ENCODE measurements around the gene RNF19B. TPM values are rescaled to one million over a fixed set of nuclear protein-coding genes. Genes with fewer than 3 reads are reported as not detected.
A peak's percentile ranks its signal among the peaks of the same experiment; 100 is the strongest.

Gene RNF19B
- total RNA-seq, 2 donors from 2014 or later = 92.0 to 246 TPM

GRCh38 chr1:32903991-32904785 lies 60.4 kb downstream of the RNF19B start:
- H3K4me1 Mint-ChIP-seq (ENCODE audit: low read depth in 2 of 2) = peaks cover 0 to 5% of the 10 kb centered on the region in 2 donors
- H3K4me3 Mint-ChIP-seq = no peak overlapping the region
- DNase-seq (ENCODE audit: low spot score) (no peak), ATAC-seq (no peak)
- H3K27me3 Mint-ChIP-seq = peaks cover 13 to 19% of the 10 kb centered on the region in 2 donors
- no peak overlapping the region for H3K27ac Mint-ChIP-seq
- H3K9me3 Mint-ChIP-seq = no peaks in the 10 kb centered on the region
- no peaks in the 10 kb centered on the region for H3K36me3 Mint-ChIP-seq

GRCh38 chr1:32902535-32902920 lies 62.1 kb downstream of the RNF19B start:
- H3K9me3 Mint-ChIP-seq = no peaks in the 10 kb centered on the region
- H3K27ac Mint-ChIP-seq = no peak overlapping the region
- H3K4me3 Mint-ChIP-seq = peak overlapping the region; percentile 72
- DNase-seq (ENCODE audit: low spot score) (no peak), ATAC-seq (no peak)
- H3K4me1 Mint-ChIP-seq (ENCODE audit: low read depth in 2 of 2) = peaks cover 0 to 5% of the 10 kb centered on the region in 2 donors
- no peaks in the 10 kb centered on the region for H3K36me3 Mint-ChIP-seq
- peaks cover 13 to 24% of the 10 kb centered on the region in 2 donors for H3K27me3 Mint-ChIP-seq

- Mint-ChIP-seq H3K36me3 (no peaks in the 10 kb centered on the region), H3K4me3 (peak overlapping the region; percentile 72), H3K4me1 (ENCODE audit: low read depth in 2 of 2) (peaks cover 0 to 5% of the 10 kb centered on the region in 2 donors), H3K9me3 (no peaks in the 10 kb centered on the region), H3K27ac (no peak overlapping the region), H3K27me3 (peaks cover 13 to 25% of the 10 kb centered on the region in 2 donors)
- DNase-seq (ENCODE audit: low spot score) (no peak), ATAC-seq (no peak)
Measured at GRCh38 chr1:32901823-32902534, 62.6 kb downstream of the RNF19B start.

GRCh38 chr1:32900956-32901822 lies 63.4 kb downstream of the RNF19B start, which contains the start of gene TMEM54:
Gene TMEM54 (minus strand): TSS chr1:32901389. CDS start chr1:32901238, 151 bp downstream.
- H3K4me1 Mint-ChIP-seq (ENCODE audit: low read depth in 2 of 2) = peaks cover 0 to 5% of the 10 kb centered on the region in 2 donors
- peaks cover 15 to 29% of the 10 kb centered on the region in 2 donors for H3K27me3 Mint-ChIP-seq
- peak within 1 kb of the TSS; percentile 72 for H3K4me3 Mint-ChIP-seq
- no peak for DNase-seq (ENCODE audit: low spot score)
- H3K27ac Mint-ChIP-seq = no peak within 1 kb of the TSS
- H3K9me3 Mint-ChIP-seq = no peaks in the 10 kb centered on the region
- no peaks in the 10 kb centered on the region for H3K36me3 Mint-ChIP-seq
- peak; percentile 74 to 78 for ATAC-seq

- H3K27ac Mint-ChIP-seq = no peak overlapping the region
- no peaks in the 10 kb centered on the region for H3K9me3 Mint-ChIP-seq
- H3K4me3 Mint-ChIP-seq = peak overlapping the region; percentile 41
- H3K4me1 Mint-ChIP-seq (ENCODE audit: low read depth in 2 of 2) = peaks cover 0 to 5% of the 10 kb centered on the region in 2 donors
- no peaks in the 10 kb centered on the region for H3K36me3 Mint-ChIP-seq
- ATAC-seq = no peak
- DNase-seq (ENCODE audit: low spot score) = no peak
- peaks cover 20 to 29% of the 10 kb centered on the region in 2 donors for H3K27me3 Mint-ChIP-seq
Measured at GRCh38 chr1:32900371-32900955, 64.1 kb downstream of the RNF19B start.

GRCh38 chr1:32899586-32900296 lies 64.9 kb downstream of the RNF19B start:
- H3K4me1 Mint-ChIP-seq (ENCODE audit: low read depth in 2 of 2) = peaks cover 0 to 5% of the 10 kb centered on the region in 2 donors
- no peaks in the 10 kb centered on the region for H3K9me3 Mint-ChIP-seq
- no peak overlapping the region for H3K4me3 Mint-ChIP-seq
- ATAC-seq = no peak
- no peak for DNase-seq (ENCODE audit: low spot score)
- no peaks in the 10 kb centered on the region for H3K36me3 Mint-ChIP-seq
- H3K27me3 Mint-ChIP-seq = peaks cover 20 to 26% of the 10 kb centered on the region in 2 donors
- no peak overlapping the region for H3K27ac Mint-ChIP-seq

GRCh38 chr1:32898958-32899357 lies 65.7 kb downstream of the RNF19B start:
- ATAC-seq = no peak
- Mint-ChIP-seq H3K9me3 (no peaks in the 10 kb centered on the region), H3K27ac (no peak overlapping the region), H3K4me3 (no peak overlapping the region), H3K27me3 (peaks cover 20 to 26% of the 10 kb centered on the region in 2 donors), H3K4me1 (ENCODE audit: low read depth in 2 of 2) (peaks cover 0 to 5% of the 10 kb centered on the region in 2 donors), H3K36me3 (no peaks in the 10 kb centered on the region)
- no peak for DNase-seq (ENCODE audit: low spot score)

GRCh38 chr1:32898056-32898455 lies 66.6 kb downstream of the RNF19B start:
- Mint-ChIP-seq H3K4me3 (no peak overlapping the region), H3K36me3 (no peaks in the 10 kb centered on the region), H3K9me3 (no peaks in the 10 kb centered on the region), H3K4me1 (ENCODE audit: low read depth in 2 of 2) (peaks cover 0 to 5% of the 10 kb centered on the region in 2 donors), H3K27me3 (peaks cover 20 to 24% of the 10 kb centered on the region in 2 donors), H3K27ac (no peak overlapping the region)
- no peak for DNase-seq (ENCODE audit: low spot score)
- ATAC-seq = no peak

- DNase-seq (ENCODE audit: low spot score) (no peak), ATAC-seq (no peak)
- Mint-ChIP-seq H3K36me3 (no peaks in the 10 kb centered on the region), H3K27me3 (peaks cover 20 to 22% of the 10 kb centered on the region in 2 donors), H3K4me3 (no peak overlapping the region), H3K9me3 (no peaks in the 10 kb centered on the region), H3K27ac (no peak overlapping the region), H3K4me1 (ENCODE audit: low read depth in 2 of 2) (peaks cover 0 to 7% of the 10 kb centered on the region in 2 donors)
Measured at GRCh38 chr1:32897082-32898049, 67.2 kb downstream of the RNF19B start.

- H3K4me1 Mint-ChIP-seq (ENCODE audit: low read depth in 2 of 2) = peaks cover 0 to 10% of the 10 kb centered on the region in 2 donors
- no peaks in the 10 kb centered on the region for H3K36me3 Mint-ChIP-seq
- no peak for ATAC-seq
- H3K9me3 Mint-ChIP-seq = no peaks in the 10 kb centered on the region
- H3K27me3 Mint-ChIP-seq = peaks cover 20 to 26% of the 10 kb centered on the region in 2 donors
- H3K4me3 Mint-ChIP-seq = no peak overlapping the region
- DNase-seq (ENCODE audit: low spot score) = no peak
- no peak overlapping the region for H3K27ac Mint-ChIP-seq
Measured at GRCh38 chr1:32896451-32896850, 68.2 kb downstream of the RNF19B start.

- H3K27me3 Mint-ChIP-seq = peaks cover 23 to 30% of the 10 kb centered on the region in 2 donors
- H3K9me3 Mint-ChIP-seq = no peaks in the 10 kb centered on the region
- DNase-seq (ENCODE audit: low spot score) = no peak
- no peak for ATAC-seq
- H3K4me3 Mint-ChIP-seq = no peak overlapping the region
- H3K27ac Mint-ChIP-seq = no peak overlapping the region
- no peaks in the 10 kb centered on the region for H3K36me3 Mint-ChIP-seq
- H3K4me1 Mint-ChIP-seq (ENCODE audit: low read depth in 2 of 2) = peaks cover 0 to 10% of the 10 kb centered on the region in 2 donors
Measured at GRCh38 chr1:32895325-32896215, 69.0 kb downstream of the RNF19B start.

All from natural killer cell treated with Interleukin-12 subunit alpha and Interleukin-12 subunit beta and Interleukin-15 and Interleukin-18, amount 100 ng/mL, for 72 hours (primary cell).